SK-N-SH treated with all-trans-retinoic acid at 6 μM for 48 hours (cell line): Measurements from ENCODE around the gene RAPGEF5.
A peak's percentile ranks its signal among the peaks of the same experiment; 100 is the strongest.

Experiments used
- ATAC-seq: fragments of 200-7000 bp; cut with Tn5 transposase; 3 replicates; pipeline ENCODE4 v1.9.1; 2020; ENCODE audit warnings: mild to moderate bottlenecking, moderate library complexity
- ARNTL ChIP-seq: fragments of 450-650 bp; formaldehyde crosslinking; IDR thresholded peaks from 2 replicates; pipeline ENCODE4 v1.5.0; 2020; ENCODE audit warnings: low read depth, mild to moderate bottlenecking, moderate library complexity, borderline replicate concordance
- BACH2 ChIP-seq: fragments of 250-450 bp; sonication (Bioruptor Pico); IDR thresholded peaks from 2 replicates; pipeline ENCODE4 v1.9.0; 2021; ENCODE audit warnings: mild to moderate bottlenecking, borderline replicate concordance
- ESRRG ChIP-seq: fragments of 250-450 bp; sonication (Bioruptor Pico); IDR thresholded peaks from 2 replicates; pipeline ENCODE4 v1.6.1; 2021; ENCODE audit warnings: mild to moderate bottlenecking
- GLIS3 ChIP-seq: fragments of 250-450 bp; sonication (Bioruptor Pico); IDR thresholded peaks from 2 replicates; pipeline ENCODE4 v1.5.0; 2020; ENCODE audit warnings: mild to moderate bottlenecking, moderate library complexity
- ISL1 ChIP-seq: fragments of 250-450 bp; sonication (Bioruptor Pico); IDR thresholded peaks from 2 replicates; pipeline ENCODE4 v2.1.2; 2022; ENCODE audit warnings: mild to moderate bottlenecking, moderate library complexity
- OSR1 ChIP-seq: fragments of 250-450 bp; sonication (Bioruptor Pico); IDR thresholded peaks from 2 replicates; pipeline ENCODE4 v1.8.0; 2022; ENCODE audit warnings: moderate library complexity, mild to moderate bottlenecking, inconsistent platforms
- PPARA ChIP-seq: fragments of 250-450 bp; sonication (Bioruptor Pico); IDR thresholded peaks from 2 replicates; pipeline ENCODE4 v1.5.0; 2020; ENCODE audit warnings: mild to moderate bottlenecking, borderline replicate concordance
- RARB ChIP-seq: fragments of 250-450 bp; sonication (Bioruptor Pico); IDR thresholded peaks from 2 replicates; pipeline ENCODE4 v1.8.0; 2021; ENCODE audit warnings: mild to moderate bottlenecking, moderate library complexity
- SNAI2 ChIP-seq: fragments of 250-450 bp; sonication (Bioruptor Pico); IDR thresholded peaks from 2 replicates; pipeline ENCODE4 v1.5.0; 2020; ENCODE audit warnings: mild to moderate bottlenecking, moderate library complexity
- TCF4 ChIP-seq: fragments of 250-450 bp; sonication (Bioruptor Pico); IDR thresholded peaks from 2 replicates; pipeline ENCODE4 v1.8.0; 2021; ENCODE audit warnings: mild to moderate bottlenecking, moderate library complexity, borderline replicate concordance
- TOX ChIP-seq: fragments of 250-450 bp; sonication (Bioruptor Pico); IDR thresholded peaks from 2 replicates; pipeline ENCODE4 v1.8.0; 2021; ENCODE audit warnings: mild to moderate bottlenecking, moderate library complexity, borderline replicate concordance
- ZC3H10 ChIP-seq: fragments of 250-450 bp; sonication (Bioruptor Pico); IDR thresholded peaks from 2 replicates; pipeline ENCODE4 v1.5.1; 2021; ENCODE audit warnings: mild to moderate bottlenecking, moderate library complexity
- ZFP3 ChIP-seq: fragments of 250-450 bp; sonication (Bioruptor Pico); IDR thresholded peaks from 2 replicates; pipeline ENCODE4 v1.5.0; 2020; ENCODE audit warnings: mild to moderate bottlenecking, moderate library complexity
- ZFP30 ChIP-seq: fragments of 450-650 bp; formaldehyde crosslinking; IDR thresholded peaks from 2 replicates; pipeline ENCODE4 v1.5.0; 2022; ENCODE audit warnings: mild to moderate bottlenecking, moderate library complexity
- ZNF565 ChIP-seq: fragments of 450-650 bp; formaldehyde crosslinking; conservative IDR thresholded peaks from 2 replicates; pipeline ENCODE4 v1.5.0; 2020; ENCODE audit warnings: low read depth, mild to moderate bottlenecking, moderate library complexity
- ZNF70 ChIP-seq: fragments of 450-650 bp; formaldehyde crosslinking; IDR thresholded peaks from 2 replicates; pipeline ENCODE4 v1.5.0; 2020; ENCODE audit warnings: mild to moderate bottlenecking, moderate library complexity
- ZNF8 ChIP-seq: fragments of 450-650 bp; formaldehyde crosslinking; IDR thresholded peaks from 2 replicates; pipeline ENCODE4 v1.5.0; 2020; ENCODE audit warnings: mild to moderate bottlenecking, moderate library complexity
- TF ChIP-seq, protein P1 (sequence below): fragments of 250-450 bp; sonication (Bioruptor Pico); IDR thresholded peaks from 2 replicates; pipeline ENCODE4 v1.8.0; 2020; ENCODE audit warnings: mild to moderate bottlenecking, moderate library complexity, borderline replicate concordance
- TF ChIP-seq, protein P2 (sequence below): fragments of 250-450 bp; sonication (Bioruptor Pico); IDR thresholded peaks from 2 replicates; pipeline ENCODE4 v1.8.0; 2021; ENCODE audit warnings: low read depth, mild to moderate bottlenecking, moderate library complexity, borderline replicate concordance
- TF ChIP-seq, protein P3 (sequence below): fragments of 250-450 bp; sonication (Bioruptor Pico); IDR thresholded peaks from 2 replicates; pipeline ENCODE4 v1.5.1; 2021; ENCODE audit warnings: mild to moderate bottlenecking, moderate library complexity
- TF ChIP-seq, protein P4 (sequence below): fragments of 250-450 bp; sonication (Bioruptor Pico); IDR thresholded peaks from 2 replicates; pipeline ENCODE4 v1.5.1; 2020; ENCODE audit warnings: low read depth, mild to moderate bottlenecking, moderate library complexity

RAPGEF5 gene

GRCh38 chr7:22241805-22242390 lies 115.1 kb downstream of the RAPGEF5 start:
- TF ChIP-seq, protein P1, sequence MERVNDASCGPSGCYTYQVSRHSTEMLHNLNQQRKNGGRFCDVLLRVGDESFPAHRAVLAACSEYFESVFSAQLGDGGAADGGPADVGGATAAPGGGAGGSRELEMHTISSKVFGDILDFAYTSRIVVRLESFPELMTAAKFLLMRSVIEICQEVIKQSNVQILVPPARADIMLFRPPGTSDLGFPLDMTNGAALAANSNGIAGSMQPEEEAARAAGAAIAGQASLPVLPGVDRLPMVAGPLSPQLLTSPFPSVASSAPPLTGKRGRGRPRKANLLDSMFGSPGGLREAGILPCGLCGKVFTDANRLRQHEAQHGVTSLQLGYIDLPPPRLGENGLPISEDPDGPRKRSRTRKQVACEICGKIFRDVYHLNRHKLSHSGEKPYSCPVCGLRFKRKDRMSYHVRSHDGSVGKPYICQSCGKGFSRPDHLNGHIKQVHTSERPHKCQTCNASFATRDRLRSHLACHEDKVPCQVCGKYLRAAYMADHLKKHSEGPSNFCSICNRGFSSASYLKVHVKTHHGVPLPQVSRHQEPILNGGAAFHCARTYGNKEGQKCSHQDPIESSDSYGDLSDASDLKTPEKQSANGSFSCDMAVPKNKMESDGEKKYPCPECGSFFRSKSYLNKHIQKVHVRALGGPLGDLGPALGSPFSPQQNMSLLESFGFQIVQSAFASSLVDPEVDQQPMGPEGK = no peak
- no peak for TF ChIP-seq RARB
- TF ChIP-seq ISL1 = no peak
- TF ChIP-seq TOX = no peak
- TF ChIP-seq TCF4 (CRISPR knock-in tag) = no peak
- TF ChIP-seq, protein P2, sequence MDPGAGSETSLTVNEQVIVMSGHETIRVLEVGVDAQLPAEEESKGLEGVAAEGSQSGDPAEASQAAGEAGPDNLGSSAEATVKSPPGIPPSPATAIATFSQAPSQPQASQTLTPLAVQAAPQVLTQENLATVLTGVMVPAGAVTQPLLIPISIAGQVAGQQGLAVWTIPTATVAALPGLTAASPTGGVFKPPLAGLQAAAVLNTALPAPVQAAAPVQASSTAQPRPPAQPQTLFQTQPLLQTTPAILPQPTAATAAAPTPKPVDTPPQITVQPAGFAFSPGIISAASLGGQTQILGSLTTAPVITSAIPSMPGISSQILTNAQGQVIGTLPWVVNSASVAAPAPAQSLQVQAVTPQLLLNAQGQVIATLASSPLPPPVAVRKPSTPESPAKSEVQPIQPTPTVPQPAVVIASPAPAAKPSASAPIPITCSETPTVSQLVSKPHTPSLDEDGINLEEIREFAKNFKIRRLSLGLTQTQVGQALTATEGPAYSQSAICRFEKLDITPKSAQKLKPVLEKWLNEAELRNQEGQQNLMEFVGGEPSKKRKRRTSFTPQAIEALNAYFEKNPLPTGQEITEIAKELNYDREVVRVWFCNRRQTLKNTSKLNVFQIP (CRISPR knock-in tag) = no peak
- TF ChIP-seq PPARA (CRISPR knock-in tag) = no peak
- no peak for TF ChIP-seq ZFP3 (CRISPR knock-in tag)
- TF ChIP-seq, protein P3, sequence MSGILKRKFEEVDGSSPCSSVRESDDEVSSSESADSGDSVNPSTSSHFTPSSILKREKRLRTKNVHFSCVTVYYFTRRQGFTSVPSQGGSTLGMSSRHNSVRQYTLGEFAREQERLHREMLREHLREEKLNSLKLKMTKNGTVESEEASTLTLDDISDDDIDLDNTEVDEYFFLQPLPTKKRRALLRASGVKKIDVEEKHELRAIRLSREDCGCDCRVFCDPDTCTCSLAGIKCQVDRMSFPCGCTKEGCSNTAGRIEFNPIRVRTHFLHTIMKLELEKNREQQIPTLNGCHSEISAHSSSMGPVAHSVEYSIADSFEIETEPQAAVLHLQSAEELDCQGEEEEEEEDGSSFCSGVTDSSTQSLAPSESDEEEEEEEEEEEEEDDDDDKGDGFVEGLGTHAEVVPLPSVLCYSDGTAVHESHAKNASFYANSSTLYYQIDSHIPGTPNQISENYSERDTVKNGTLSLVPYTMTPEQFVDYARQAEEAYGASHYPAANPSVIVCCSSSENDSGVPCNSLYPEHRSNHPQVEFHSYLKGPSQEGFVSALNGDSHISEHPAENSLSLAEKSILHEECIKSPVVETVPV (CRISPR knock-in tag) = no peak
- TF ChIP-seq, protein P4, sequence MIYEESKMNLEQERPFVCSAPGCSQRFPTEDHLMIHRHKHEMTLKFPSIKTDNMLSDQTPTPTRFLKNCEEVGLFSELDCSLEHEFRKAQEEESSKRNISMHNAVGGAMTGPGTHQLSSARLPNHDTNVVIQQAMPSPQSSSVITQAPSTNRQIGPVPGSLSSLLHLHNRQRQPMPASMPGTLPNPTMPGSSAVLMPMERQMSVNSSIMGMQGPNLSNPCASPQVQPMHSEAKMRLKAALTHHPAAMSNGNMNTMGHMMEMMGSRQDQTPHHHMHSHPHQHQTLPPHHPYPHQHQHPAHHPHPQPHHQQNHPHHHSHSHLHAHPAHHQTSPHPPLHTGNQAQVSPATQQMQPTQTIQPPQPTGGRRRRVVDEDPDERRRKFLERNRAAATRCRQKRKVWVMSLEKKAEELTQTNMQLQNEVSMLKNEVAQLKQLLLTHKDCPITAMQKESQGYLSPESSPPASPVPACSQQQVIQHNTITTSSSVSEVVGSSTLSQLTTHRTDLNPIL (CRISPR knock-in tag) = no peak
- no peak for ATAC-seq

GRCh38 chr7:22240904-22241571 lies 115.9 kb downstream of the RAPGEF5 start:
- no peak for ATAC-seq
- TF ChIP-seq ZNF70 (CRISPR knock-in tag) = no peak
- no peak for TF ChIP-seq ZNF565
- no peak for TF ChIP-seq BACH2

- peak; percentile 81 for ATAC-seq
Observed at GRCh38 chr7:22238354-22239311, 118.3 kb downstream of the RAPGEF5 start.

More at GRCh38 chr7:22238354-22239311, 118.3 kb downstream of the RAPGEF5 start:
- TF ChIP-seq, protein P4 (CRISPR knock-in tag) = no peak
- TF ChIP-seq OSR1 (CRISPR knock-in tag) (no peak), ZFP30 (CRISPR knock-in tag) (no peak), RARB (no peak), ZFP3 (CRISPR knock-in tag) (no peak), TOX (no peak), ARNTL (CRISPR knock-in tag) (no peak), TCF4 (CRISPR knock-in tag) (no peak), PPARA (CRISPR knock-in tag) (no peak), GLIS3 (CRISPR knock-in tag) (no peak), ZNF8 (CRISPR knock-in tag) (no peak), SNAI2 (CRISPR knock-in tag) (no peak), ZC3H10 (CRISPR knock-in tag) (no peak), ESRRG (CRISPR knock-in tag) (no peak)
- TF ChIP-seq, protein P3 (CRISPR knock-in tag) = no peak
- TF ChIP-seq, protein P1 = no peak
- TF ChIP-seq, protein P2 (CRISPR knock-in tag) = no peak
